NCI-H2081 (cell line): ENCODE measurements around the gene FAM171A1.

Experiments used
- DNase-seq, 2 experiments: peaks; one replicate each; lab custom pipeline; 2025; lab: John Stamatoyannopoulos, UW

FAM171A1 gene

DNA sequence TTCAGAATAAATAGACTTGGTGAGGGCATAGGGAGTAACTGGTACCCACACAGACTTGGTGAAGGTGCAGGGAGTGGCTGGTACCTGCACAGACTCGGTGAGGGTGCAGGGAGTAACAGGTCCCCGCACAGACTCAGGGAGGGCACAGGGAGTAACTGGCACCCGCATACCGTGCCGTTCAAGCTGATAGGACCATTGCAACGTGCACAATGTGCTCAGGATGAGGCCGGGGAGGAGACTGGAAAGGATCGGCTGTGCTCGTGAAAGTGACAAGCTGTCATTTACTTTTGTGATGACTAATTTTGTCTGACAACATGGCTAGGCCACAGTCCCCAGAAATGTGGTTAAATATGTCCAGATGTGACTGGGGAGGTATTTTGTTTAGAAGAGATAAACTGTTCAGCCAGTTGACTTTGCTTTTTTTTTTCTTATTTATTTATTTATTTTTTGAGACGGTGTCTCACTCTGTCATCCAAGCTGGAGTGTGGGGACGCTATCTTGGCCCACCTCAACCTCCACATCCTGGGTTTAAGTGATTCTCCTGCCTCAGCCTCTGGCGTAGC is 126.4 kb downstream of the FAM171A1 start:
- DNase-seq, result no peak

DNA sequence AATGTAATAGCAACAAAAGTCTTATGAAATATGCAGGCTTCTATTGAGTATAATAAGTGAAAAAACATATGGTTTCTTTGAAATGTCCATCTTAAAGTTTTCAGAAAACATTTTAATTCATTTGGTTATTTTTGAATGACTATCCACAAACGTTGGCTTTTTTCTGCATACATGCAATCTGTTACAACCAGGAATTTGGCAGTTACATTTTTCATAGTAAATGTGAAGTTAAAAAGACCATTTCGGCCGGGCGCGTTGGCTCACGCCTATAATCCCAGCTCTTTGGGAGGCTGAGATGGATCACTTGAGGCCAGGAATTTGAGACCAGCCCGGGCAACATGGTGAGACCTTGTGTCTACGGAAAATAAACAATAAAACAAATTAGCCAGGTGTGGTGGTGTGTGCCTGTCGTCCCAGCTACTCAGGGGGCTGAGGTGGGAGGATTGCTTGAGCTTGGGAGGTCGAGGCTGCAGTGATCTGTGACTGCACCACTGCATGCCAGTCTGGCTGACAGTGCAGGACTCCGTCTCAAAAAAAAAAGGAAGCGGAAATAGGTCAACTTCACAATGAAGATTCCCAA is 128.7 kb downstream of the FAM171A1 start:
- DNase-seq, result no peak

DNA sequence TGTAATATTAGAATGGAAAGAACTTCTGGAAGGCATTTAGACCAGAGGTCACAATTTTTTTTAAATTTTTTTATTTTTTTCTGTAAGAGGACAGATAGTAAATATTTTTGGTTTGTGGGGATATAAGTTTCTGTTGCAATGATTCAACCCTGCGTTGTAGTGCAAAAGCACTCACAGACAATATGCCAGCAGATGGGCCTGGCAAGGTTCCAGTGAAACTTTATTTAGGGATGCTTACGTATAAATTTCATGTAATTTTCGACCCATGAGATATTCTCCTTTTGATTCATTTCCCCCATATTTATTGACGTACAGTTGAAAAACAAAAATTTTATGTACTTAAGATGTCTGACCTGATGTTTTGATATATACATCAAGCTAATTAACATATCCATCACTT is 129.8 kb downstream of the FAM171A1 start:
- DNase-seq, result no peak

DNA sequence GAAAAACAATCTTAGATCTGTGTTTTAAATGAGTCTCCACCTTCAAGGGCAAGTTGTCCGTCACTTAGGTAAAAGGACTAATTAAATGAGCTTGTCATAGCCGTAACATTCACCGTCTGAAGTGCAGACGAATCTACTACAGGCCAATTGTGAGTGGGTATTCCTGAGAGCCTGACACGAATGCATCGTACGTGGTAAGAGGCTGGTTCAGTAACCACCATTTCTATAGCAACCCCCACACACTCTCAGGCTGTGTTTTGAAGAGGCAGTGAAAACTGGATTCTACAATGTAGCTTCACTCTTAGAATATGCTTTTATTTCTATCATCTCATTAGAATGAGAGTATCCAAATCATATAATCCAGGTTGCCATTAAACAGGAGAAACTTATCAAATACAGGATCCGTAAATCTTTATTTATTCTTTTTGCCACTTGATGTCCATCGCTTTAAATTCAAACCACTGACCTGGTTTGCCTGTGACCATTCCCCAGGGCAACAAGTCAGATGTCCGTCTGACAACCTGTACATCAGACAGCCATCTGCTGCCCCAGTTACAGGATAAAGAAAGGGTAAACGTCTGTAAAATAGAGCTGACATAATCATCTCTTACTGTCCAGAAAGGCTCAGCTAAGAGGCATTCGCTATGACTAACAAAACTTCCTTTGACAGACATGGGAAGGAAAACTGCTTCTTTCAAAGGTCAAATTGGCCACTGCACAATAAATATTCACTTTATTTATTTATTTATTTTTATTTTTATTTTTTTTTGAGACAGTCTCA is 132.3 kb downstream of the FAM171A1 start:
- no peak for DNase-seq

DNA sequence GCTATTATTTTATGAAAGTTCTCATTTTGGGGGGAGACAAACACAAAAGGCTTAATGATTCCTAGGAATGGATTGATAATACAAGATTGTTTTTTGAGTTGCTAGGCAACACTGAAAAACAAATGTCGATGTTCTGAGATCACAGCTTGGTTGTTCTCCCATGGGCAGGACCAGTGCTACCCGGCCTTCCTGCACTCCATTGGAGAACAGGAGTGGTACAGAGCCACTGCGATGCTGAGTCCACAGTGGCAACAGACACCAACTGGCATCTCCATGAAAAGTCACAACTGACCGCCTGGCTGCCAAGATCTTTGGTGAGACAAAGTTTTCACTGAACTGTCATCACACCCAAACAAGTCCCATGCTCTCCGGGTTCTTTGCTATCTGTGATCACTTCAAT is 133.7 kb downstream of the FAM171A1 start:
- no peak for DNase-seq

- DNase-seq, result no peak
Observed at GRCh38 chr10:15236340-15236739, 134.7 kb downstream of the FAM171A1 start.

GRCh38 chr10:15232279-15232678 is 138.8 kb downstream of the FAM171A1 start:
- DNase-seq, result no peak

GRCh38 chr10:15231426-15231825 is 139.7 kb downstream of the FAM171A1 start:
- no peak for DNase-seq

- DNase-seq, result no peak
Observed at GRCh38 chr10:15230257-15230656, 140.8 kb downstream of the FAM171A1 start.

GRCh38 chr10:15229268-15229667 is 141.8 kb downstream of the FAM171A1 start:
- DNase-seq, result no peak

DNA sequence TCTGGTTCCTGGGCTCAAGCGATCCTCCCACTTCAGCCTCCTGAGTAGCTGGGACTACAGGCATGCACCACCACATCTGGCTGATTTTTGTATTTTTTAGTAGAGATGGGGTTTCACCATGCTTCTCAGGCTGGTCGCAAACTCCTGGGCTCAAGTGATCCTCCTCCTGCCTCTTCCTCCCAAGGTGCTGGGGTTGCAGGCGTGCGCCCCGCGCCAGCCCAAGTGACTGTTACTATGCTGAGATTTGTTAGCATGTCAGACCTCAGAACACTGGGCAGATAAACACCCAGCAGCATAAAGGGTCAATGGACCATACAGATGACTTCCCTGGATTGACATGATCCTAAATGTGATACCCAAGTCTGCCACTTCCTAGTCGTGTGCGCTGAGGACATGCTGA is 142.7 kb downstream of the FAM171A1 start:
- DNase-seq, result no peak

GRCh38 chr10:15227611-15228372 is 143.3 kb downstream of the FAM171A1 start:
- DNase-seq, result no peak

DNA sequence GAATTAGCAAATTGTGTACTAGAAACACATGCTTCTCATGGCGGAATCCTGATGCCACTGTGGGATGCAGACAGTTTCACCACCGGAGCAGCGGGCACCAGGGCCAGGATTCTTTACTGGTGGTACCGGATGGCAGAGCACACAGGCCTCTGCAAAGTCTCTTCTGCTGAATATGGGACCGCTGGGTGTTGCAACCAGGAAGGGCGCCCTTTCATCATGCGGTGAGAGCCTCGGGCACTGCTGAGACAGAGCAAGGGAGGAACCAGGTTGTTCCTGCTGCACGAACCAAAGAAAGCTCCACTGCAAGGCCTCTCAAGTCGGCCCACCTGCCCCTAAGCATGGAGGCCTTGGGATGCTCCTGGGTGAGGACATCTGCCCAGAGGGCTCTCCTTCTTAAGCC is 145.6 kb downstream of the FAM171A1 start:
- no peak for DNase-seq

DNA sequence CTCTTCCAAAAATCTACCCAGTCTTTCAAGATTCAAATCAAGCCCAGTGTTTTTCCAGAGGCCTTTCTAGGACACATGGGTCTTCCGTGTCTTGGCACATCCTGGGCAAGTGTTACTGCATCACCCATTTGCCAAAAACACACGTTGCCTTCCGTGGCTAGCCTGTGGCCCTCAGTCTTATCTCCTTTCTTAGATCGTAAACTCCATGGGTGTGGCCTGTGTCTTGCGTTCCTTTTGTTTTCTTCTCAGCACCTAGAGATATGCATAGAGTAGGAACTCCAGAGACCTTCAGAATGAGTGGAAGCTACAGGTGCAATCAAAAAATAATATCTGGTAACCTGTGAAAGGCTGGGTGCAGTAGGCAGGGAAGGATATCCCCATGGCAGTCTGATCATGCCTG is 146.1 kb downstream of the FAM171A1 start:
- no peak for DNase-seq

DNA sequence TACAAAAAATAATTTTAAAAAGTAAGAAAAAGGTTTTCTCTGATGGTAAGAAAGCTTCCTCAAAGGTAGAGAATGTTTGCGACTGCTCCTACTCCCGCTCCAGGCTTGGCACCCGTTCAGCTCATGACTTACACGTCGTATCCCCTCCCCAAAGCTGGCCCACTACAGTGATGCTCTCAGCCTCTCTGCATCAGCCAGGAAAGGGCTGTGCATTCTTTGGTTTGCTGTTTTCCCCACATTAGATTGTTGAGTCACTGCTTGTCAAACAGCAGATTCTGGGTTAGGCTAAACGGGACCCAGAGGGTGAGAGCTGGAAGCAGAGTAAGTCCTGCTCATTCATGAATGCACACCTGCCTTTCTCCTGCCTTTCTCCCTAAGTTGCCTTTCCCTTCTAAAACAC is 147.9 kb downstream of the FAM171A1 start:
- DNase-seq, result no peak

DNA sequence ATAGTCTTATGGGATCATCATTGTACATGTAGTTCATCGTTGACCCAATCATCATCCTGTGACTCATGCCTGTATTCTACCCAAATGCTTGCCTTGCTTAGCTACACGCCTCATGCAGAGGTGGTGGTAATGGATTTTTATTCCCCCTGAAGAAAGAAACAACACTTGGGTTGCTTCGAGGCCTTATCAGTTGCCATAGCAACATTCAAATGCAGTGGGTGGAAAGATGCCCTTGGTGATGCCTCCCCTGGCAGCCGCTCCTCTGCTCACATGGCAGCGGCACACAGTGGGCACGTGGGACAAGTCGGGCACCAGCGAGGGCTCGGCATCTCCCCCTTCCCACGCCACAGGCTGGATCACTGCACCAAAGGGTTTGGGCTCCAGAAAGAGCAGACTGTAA is 148.6 kb downstream of the FAM171A1 start:
- no peak for DNase-seq

- DNase-seq, result no peak
Observed at GRCh38 chr10:15220445-15220844, 150.6 kb downstream of the FAM171A1 start.

DNA sequence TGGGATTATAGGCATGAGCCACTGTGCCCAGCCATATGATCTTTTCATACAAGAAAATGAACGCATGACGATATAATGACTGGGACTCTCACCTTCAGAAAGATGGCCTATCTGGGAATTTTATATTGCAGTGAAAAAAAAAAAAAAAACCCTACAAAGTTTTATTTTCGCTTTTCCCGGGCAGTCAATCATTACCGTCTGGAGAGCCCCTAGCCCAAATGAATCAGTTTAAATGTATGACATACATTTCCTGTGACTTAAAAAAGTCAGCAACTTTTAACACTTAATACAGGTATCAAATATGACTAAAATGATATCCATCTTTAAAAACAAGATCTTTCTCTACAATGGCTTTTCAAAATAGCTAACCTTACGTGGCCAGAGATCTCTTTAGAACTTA is 154.4 kb downstream of the FAM171A1 start:
- no peak for DNase-seq

DNA sequence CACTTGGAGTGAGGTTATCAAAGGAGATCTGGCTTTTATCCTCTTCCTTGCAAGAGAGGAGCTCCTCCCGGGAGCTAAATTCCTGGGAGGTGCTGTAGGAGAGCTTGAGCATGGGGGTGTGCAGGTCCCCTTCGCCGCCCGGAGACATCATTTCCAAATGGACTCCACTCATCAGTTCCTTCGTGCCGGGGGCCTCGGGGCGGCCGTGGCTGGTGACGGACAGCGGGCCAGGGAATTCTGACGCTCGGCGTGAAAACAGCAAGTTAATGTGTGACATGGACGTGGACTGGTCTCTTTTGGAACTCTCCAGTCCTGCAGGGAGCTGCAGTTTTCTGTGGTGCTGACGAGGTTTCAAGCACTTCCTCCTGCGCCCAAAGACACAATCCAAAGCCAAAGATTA is 156.9 kb downstream of the FAM171A1 start:
- DNase-seq, result no peak

DNA sequence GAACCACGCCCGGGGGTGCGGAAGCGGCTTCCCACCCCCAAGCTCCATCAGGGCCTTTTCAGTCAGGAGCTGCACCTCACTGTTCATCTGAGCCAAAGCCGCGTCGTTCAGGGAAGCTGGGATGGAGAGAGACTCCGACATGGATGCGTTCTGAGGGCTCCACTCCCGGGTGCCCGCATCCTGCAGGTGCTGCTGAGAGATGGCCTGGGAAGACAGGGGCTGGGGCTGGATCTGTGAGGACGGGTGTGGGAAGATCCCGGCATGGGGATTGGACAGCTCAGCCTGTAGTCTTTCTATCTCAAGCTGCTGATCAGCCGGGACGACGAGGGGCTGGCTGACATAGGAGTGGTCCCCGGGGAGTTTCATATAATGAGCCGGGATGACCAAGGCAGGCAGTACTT is 157.6 kb downstream of the FAM171A1 start:
- DNase-seq, result no peak

- DNase-seq, result no peak
Observed at GRCh38 chr10:15211464-15211979, 159.6 kb downstream of the FAM171A1 start.

DNA sequence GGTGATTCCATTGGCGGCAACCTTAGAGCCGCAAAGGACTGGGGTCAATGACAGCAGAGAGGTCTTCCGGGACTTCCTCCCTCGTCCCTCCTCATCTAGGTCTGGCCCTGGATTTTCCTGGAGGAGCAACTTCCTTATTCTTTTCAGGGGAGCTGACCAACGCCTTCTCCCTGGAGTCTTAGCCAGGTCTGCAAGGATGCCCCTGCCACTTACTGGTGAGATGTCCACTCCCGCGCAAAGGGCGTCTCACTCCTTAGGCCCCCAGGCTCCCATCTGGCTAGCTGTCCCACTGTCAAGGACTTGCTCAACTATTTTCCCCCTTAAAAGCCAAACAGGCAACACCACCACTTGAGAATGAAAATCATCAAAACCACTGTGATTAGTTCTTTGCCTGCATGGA is 160.6 kb downstream of the FAM171A1 start:
- no peak for DNase-seq
